GM21381 (cell line): ENCODE data around the gene SEPTIN8.
A peak's percentile ranks its signal among the peaks of the same experiment; 100 is the strongest.

Source experiments
- ATAC-seq: cut with Tn5 transposase; IDR thresholded peaks from one replicate; pipeline ENCODE4 v1.9.1; 2021; ENCODE audit warnings: mild to moderate bottlenecking, moderate library complexity; ENCODE audit not compliant: unreplicated experiment

Gene SEPTIN8

DNA sequence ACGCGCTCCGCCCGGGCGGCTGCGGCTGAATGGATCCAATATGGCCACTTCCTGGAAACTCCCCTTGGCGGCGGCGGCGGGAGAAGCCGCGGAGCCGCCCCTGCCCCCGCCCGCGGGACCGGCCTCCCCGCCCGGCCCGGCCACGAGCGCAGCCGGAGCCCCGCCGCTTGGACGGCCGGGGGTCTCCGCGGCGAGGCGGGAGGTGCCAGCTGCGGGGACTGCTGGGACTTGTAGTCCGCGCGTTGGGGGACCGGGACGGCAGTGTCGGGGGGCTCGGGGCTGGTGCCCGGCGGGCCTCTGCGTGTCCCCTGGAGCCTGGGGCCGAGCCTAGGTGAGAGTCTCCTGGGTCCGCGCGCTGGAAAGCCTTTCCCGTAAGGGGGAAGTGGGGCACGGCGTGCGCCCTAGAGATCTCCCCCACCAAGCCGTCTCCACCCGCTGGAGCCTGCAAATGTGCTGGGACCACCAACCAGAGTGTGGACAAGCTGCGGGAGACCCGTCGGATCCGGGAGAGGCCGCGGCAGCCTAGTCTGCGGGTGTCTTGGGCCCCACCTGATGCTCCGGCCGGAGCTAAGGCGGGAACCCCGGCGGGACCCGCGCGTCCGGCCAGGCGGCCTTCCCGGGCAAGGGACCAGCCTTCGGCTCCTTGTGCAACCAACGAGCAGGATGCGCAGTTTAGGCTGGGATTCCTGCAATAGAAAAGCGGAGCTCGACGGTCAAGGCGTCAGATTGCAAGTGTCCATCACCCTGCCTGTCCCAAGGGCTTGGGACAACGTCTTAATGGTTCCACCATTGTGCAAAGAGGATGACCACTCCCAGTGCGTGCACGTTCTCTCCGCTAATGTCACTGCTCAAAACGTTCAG lies at the start of gene SEPTIN8:
Gene SEPTIN8 (minus strand): TSS at position 31 of the 861 bp plus-strand sequence. CDS start 102 bp downstream, outside the sequence.
- ATAC-seq = peak; percentile 60

- ATAC-seq = no peak
Observed at GRCh38 chr5:132826424-132827082, 49.5 kb upstream of the SEPTIN8 start.

DNA sequence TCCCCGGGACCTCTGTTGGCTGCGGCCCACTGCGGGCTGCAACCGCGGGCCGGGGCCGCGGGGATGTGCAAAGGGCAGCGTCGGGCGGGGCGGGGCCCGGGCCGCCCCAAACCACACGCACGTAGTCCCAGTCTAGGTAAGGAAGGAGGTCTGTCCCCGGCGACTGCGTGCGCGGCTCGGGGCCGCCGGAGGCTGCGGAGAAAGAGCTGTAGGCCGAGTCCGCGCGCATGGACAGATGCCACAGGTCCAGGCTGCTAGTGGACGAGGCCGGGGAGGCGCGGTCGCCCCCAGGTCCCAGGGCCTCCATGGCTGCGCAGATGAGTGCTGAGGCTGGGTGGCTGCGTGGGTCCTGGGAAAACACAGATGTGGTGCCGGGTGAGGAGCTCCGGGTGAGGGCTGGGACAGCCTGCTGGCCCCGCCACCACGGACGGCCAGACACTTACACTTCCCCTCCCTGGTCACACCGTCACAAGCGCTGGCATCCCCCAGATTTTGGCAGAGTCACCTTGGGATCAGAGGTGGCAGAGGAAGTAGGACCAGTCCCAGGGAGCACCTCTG lies 48.9 kb upstream of the SEPTIN8 start:
- ATAC-seq = no peak

DNA sequence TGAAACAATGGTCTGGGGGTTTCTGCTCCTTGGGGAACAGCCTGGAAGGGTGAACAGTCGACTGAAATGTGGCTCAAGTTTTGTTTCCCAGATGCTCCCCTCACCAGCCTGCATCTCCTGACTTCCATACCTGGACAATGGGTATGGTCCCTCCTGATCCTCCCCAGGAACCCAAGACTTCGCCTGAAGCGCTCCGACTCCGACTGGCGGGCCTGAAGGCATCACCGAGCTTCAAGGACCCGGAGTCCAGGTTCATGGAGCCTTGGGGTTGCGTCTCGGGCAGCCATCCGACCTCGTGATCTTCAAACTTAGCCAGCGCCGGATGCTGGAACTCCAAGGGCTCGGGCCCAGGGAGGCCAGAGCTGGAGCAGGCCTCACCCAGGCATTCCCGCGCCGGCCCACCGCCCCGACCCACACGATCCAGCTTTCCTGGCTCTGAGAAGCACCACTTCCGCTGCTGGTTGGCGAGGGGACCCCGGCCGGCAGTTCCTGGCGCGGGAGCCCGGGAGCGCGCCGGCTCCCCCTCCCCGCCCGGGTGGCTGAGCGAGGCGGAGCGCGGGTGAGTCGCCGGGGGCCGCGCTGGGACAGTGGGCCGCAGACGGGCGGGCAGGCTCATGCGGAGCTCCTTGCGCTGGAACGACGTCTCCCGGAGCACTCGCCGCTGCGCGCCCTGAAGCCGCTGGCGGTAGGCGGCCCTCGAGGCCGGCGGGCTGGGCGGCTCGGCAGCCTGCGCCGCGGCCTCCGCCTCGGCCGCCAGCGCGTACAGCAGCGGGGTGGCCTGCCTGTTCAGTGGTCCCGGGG lies 48.2 kb upstream of the SEPTIN8 start:
- no peak for ATAC-seq

GRCh38 chr5:132824426-132824825 lies 47.4 kb upstream of the SEPTIN8 start:
- ATAC-seq = no peak

GRCh38 chr5:132823481-132824050 lies 46.5 kb upstream of the SEPTIN8 start:
- no peak for ATAC-seq

DNA sequence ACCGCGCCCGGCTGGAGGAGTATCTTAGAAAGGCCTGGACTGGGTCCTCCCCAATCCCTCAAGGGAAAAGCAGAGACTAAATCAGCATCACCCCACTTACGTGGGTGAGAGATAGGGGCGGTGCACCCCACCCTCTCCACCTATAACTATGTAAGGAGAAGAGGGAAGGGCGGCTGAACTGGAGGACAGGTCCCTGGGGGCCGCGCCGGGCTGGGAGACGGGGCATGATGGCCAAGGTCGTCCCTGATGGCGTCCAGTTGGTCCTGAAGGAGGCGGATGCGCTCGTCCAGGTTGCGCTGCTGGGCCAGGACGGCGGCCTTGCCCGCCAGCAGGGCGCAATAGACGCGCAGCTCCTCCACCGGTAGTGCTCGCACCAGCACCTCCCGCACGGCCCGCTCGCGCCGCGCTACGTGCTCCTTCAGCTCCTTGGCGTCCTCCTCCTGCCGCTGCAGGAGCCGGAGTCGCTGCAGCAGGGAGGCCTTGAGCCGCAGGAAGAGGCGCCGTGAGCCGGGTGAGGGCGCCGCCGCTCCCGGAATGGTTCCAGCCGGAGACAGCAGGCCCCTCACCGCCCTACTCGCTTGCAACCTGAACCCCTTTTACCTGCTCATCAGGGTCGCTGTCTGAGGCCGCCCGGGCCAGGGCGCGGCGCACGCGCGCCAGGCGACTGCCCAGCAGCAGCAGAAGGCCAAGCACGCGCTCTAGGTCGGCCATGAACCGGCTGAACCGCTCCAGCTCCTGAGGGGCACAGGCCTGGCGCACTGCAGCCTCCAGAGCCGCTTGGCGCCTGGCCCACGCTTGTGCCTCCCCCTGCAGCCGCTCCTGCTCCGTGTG lies 45.8 kb upstream of the SEPTIN8 start:
- no peak for ATAC-seq

DNA sequence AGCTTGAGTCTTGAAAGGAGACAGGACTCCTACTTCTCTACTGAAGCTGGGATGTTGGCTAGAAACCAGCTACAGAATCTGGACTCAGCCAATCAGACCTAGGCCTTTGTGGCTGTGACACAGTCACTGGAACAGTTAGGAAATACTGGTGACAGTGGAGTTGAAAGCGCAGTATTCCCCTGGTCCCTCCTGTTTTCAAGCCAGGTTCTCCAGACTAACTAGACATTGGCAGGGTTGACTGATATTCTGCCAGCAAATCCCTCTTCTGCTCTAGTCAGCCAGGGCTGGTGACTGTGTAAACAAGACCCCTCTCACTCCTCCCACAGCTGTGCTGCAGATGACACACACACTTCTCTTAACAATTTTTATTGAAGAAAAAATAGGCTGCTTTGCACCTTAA lies 44.8 kb upstream of the SEPTIN8 start:
- ATAC-seq = no peak

GRCh38 chr5:132821350-132821749 lies 44.3 kb upstream of the SEPTIN8 start:
- no peak for ATAC-seq

DNA sequence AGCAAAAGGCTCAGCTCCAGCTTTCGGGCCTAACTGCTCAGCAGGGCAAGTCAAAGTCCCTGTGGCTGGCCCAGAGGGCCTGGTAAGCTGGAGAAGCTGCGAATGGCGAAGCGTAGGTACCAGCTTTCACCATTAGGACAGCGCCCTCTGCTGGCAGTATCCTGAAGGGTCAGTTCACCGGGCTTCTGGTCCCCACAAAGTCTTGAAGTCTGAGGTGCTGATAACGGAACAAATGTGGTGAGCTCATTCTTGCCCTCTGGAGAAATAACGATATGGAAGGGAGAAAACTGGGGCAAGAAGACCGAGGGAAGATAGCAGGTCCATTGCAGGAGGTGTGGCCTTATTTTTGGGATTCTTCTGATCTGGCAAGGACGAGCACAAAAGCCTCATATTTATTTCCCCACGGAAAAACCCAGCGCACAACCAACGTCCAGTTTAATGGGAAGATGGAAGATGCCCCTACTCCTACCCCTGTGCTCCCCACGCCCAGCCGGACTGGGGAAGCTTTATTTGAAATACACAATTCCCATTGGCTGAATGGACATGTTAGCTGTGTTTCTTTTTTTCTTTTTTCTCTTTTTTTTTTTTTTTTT lies 43.2 kb upstream of the SEPTIN8 start:
- no peak for ATAC-seq

- ATAC-seq = no peak
Observed at GRCh38 chr5:132819468-132819867, 42.4 kb upstream of the SEPTIN8 start.

DNA sequence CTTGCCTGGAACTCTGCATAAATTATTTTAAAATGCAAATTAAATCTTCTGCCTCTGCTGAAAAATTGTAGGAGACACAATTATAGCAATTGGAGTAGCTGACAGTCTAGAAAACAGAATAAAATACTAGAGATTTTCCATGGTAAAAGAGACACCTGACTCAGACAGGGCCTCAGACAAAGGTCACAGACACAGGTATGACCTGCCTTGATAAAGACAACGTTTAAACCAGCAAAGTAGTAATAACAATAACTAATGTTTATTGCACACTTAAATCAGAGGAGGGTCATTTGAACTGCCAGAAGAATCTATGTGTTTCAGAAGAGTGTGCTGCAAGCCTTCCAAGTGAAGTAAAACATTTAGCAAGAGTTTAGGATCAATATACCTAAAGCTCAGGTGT lies 40.0 kb upstream of the SEPTIN8 start:
- no peak for ATAC-seq

- ATAC-seq = no peak
Observed at GRCh38 chr5:132816554-132816953, 39.5 kb upstream of the SEPTIN8 start.

DNA sequence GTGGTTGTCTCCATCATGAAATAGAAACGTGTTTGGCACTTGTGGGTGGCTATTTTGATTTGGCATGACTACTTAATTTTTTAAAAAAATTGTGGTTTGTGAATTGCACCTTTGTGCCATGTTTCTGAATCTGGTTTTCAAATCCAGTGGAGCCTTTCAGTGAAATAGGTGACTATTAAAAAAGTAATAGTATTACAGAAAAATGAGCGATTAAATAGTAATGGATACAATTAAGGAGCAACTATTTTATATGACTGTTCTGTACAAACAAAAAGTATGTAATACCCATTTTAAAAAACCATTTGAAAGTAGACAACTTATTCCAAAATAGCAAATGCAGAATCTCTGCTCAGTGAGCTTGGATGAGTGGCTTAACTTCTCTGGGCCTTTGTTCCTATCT lies 39.0 kb upstream of the SEPTIN8 start:
- no peak for ATAC-seq

DNA sequence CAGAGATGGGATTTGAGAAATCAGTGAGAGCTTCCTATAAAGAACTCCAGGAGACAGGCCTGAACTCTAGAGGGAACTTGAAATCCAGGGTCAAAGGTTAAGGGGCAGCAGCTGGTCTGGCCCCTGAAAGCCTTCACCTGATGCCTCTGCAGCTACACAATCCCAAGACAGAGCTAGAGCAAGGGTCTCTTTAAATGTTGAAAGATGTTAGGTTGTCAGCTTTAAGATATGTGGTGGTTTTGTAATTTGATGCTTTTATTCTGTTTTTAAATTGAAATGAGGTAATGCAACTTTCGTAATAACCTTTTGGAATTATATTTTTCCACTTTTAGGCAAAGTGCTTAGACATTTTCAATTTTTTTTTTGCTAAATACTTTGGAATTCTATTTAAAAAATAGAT lies 38.4 kb upstream of the SEPTIN8 start:
- no peak for ATAC-seq

DNA sequence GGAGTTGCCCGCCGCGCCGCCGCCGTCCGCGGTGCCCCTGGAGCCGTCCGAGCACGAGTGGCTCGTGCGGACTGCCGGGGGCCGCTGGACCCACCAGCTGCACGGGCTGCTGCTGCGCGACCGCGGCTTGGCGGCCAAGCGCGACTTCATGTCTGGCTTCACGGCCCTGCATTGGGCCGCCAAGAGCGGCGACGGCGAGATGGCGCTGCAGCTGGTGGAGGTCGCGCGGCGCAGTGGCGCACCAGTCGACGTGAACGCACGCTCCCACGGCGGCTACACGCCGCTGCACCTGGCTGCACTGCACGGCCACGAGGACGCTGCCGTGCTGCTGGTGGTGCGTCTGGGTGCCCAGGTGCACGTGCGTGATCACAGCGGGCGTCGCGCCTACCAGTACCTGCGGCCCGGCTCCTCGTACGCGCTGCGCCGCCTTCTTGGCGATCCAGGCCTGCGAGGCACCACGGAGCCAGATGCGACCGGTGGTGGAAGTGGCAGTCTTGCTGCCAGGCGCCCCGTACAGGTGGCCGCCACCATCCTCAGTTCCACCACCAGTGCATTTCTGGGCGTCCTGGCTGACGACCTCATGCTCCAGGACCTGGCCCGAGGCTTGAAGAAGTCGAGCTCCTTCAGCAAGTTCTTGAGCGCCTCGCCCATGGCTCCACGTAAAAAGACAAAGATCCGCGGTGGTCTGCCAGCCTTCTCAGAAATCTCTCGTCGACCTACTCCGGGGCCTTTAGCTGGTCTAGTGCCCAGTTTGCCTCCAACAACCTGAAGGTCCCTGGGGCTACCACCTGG lies 37.7 kb upstream of the SEPTIN8 start:
- no peak for ATAC-seq

GRCh38 chr5:132813599-132814502 lies 36.8 kb upstream of the SEPTIN8 start:
- no peak for ATAC-seq
